OCI-LY7 (cell line): ENCODE measurements around the gene NOXO1.

ENCODE experiments used
- CTCF ChIP-seq: fragments of 200-600 bp; sonication (generic); conservative IDR thresholded peaks from 2 replicates; pipeline ENCODE4 v1.5.1; 2014; ENCODE audit warnings: mild to moderate bottlenecking, antibody characterized with exemption, low read length, moderate library complexity, mixed read lengths
- EZH2phosphoT487 ChIP-seq: fragments of 200-600 bp; sonication (generic); IDR thresholded peaks from 2 replicates; pipeline ENCODE4 v1.6.1; 2018; ENCODE audit warnings: low read depth, borderline replicate concordance, mild to moderate bottlenecking, mixed run types, antibody characterized with exemption, low read length, moderate library complexity, mixed read lengths

- TF ChIP-seq CTCF = peak; percentile 87
- TF ChIP-seq EZH2phosphoT487 = no peak
Observed at GRCh38 chr16:1929578-1930337, 51.5 kb downstream of the NOXO1 start.
